Nucleus accumbens (tissue), 56 donors: Measurements from ENCODE around the gene DCDC2.
"Not testable (repeated sequence)": the region's sequence is repeated elsewhere in the genome, so short reads cannot be mapped to it uniquely, and the experiment has no call there.

Source experiments
- DNase-seq, 56 donors: peaks; one replicate each; lab custom pipeline; 2025; lab: John Stamatoyannopoulos, UW

Gene DCDC2

GRCh38 chr6:24228681-24229255, 129.1 kb downstream of the DCDC2 start:
- DNase-seq = no peak

GRCh38 chr6:24228123-24228522, 129.7 kb downstream of the DCDC2 start:
- DNase-seq = no peak

- no peak for DNase-seq
These were observed 130.3 kb downstream of the DCDC2 start for GRCh38 chr6:24227556-24227955.

- DNase-seq = no peak
These were observed 131.3 kb downstream of the DCDC2 start for GRCh38 chr6:24226541-24226940.

GRCh38 chr6:24225838-24226237, 132.0 kb downstream of the DCDC2 start:
- DNase-seq = no peak

GRCh38 chr6:24223115-24223919, 134.5 kb downstream of the DCDC2 start:
- no peak for DNase-seq

GRCh38 chr6:24219670-24220069, 138.2 kb downstream of the DCDC2 start:
- DNase-seq = no peak

- no peak for DNase-seq
These were observed 142.9 kb downstream of the DCDC2 start for GRCh38 chr6:24214984-24215383.

GRCh38 chr6:24207413-24207812, 150.4 kb downstream of the DCDC2 start:
- no peak for DNase-seq

- peak in 9 of 56 donors; percentile 0 to 58 (median 7) for DNase-seq
These were observed 152.8 kb downstream of the DCDC2 start for GRCh38 chr6:24205020-24205492.

- DNase-seq = not testable (repeated sequence)
These were observed 153.7 kb downstream of the DCDC2 start for GRCh38 chr6:24204113-24204512.

GRCh38 chr6:24197892-24198291, 160.0 kb downstream of the DCDC2 start:
- no peak for DNase-seq

GRCh38 chr6:24195836-24196597, 161.8 kb downstream of the DCDC2 start:
- DNase-seq = no peak

- DNase-seq = no peak
These were observed 162.7 kb downstream of the DCDC2 start for GRCh38 chr6:24194978-24195700.

- DNase-seq = no peak
These were observed 164.5 kb downstream of the DCDC2 start for GRCh38 chr6:24193364-24193763.

GRCh38 chr6:24191346-24191745, 166.5 kb downstream of the DCDC2 start:
- no peak for DNase-seq

GRCh38 chr6:24188578-24189080, 169.2 kb downstream of the DCDC2 start:
- DNase-seq = no peak

GRCh38 chr6:24187965-24188577, 169.8 kb downstream of the DCDC2 start:
- DNase-seq = no peak

- DNase-seq = no peak
These were observed 171.5 kb downstream of the DCDC2 start for GRCh38 chr6:24186349-24186748.

GRCh38 chr6:24183584-24183983, 174.3 kb downstream of the DCDC2 start:
- no peak for DNase-seq
